IPS-NIHi7 (cell line): ENCODE measurements around the gene USP43.
"Not testable (repeated sequence)": the region's sequence is repeated elsewhere in the genome, so short reads cannot be mapped to it uniquely, and the experiment has no call there.

Experiments
- DNase-seq: peaks from one replicate; pipeline ENCODE4 v3.0.0; 2012; ENCODE audit warnings: mixed read lengths; ENCODE audit errors: extremely low spot score

The USP43 gene, protein sequence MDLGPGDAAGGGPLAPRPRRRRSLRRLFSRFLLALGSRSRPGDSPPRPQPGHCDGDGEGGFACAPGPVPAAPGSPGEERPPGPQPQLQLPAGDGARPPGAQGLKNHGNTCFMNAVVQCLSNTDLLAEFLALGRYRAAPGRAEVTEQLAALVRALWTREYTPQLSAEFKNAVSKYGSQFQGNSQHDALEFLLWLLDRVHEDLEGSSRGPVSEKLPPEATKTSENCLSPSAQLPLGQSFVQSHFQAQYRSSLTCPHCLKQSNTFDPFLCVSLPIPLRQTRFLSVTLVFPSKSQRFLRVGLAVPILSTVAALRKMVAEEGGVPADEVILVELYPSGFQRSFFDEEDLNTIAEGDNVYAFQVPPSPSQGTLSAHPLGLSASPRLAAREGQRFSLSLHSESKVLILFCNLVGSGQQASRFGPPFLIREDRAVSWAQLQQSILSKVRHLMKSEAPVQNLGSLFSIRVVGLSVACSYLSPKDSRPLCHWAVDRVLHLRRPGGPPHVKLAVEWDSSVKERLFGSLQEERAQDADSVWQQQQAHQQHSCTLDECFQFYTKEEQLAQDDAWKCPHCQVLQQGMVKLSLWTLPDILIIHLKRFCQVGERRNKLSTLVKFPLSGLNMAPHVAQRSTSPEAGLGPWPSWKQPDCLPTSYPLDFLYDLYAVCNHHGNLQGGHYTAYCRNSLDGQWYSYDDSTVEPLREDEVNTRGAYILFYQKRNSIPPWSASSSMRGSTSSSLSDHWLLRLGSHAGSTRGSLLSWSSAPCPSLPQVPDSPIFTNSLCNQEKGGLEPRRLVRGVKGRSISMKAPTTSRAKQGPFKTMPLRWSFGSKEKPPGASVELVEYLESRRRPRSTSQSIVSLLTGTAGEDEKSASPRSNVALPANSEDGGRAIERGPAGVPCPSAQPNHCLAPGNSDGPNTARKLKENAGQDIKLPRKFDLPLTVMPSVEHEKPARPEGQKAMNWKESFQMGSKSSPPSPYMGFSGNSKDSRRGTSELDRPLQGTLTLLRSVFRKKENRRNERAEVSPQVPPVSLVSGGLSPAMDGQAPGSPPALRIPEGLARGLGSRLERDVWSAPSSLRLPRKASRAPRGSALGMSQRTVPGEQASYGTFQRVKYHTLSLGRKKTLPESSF

DNA sequence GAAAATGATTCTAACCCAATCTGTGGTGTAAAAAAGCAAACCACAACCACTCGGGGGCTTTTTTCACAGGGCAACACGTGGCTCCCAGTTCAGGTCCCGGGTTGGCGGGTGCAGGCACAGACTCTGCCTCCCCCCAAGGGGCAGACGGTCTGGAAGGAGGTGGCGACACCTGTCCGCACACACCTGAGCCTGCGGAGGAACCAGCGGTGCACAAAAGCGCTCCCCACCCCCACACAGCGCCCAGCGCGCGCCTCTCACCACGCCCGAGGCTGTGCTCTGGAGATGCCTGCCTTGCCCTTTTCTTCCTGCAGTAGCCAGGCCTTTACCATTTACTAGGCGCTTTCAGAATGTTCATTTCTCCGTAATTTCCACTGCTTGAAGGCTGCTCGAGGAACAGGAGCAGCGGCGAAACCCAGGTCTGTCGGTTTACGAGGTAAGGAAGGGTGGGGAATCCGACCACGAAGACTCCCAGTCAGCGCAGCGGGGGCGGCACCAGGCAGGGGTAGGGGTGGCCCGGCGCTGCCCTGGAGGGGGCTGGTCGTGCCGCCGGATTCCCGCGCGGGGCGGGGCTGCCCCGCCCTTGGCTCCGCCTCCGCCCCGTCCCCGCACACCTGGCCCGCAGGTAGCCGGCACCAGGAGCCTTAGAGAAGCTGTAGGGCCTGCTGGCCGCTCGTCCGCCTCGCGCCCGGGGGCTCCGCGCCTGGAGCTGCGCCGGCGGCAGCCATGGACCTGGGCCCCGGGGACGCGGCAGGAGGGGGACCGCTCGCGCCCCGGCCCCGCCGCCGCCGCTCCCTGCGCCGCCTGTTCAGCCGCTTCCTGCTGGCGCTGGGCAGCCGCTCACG is at the start of gene USP43:
Gene USP43 (plus strand): TSS at position 608 of the 842 bp plus-strand sequence. CDS start 116 bp downstream, at position 724.
- DNase-seq, result peak; percentile 88

DNA sequence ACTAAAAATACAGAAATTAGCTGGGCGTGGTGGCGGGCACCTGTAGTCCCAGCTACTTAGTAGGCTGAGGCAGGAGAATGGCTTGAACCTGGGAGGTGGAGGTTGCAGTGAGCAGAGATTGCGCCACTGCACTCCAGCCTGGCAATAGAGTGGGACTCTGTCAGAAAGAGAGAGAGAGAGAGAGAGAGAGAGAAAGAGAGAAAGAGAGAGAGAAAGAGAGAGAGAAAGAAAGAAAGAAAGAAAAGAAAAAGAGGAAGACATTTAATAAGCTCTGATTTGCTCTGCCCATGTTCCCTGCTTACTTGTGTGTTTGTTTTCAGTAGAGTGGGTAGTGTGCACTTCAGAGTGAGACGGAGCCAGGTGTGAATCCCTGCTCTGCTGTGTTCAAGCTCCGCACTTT is 47.7 kb upstream of the USP43 start:
- DNase-seq, result not testable (repeated sequence)

DNA sequence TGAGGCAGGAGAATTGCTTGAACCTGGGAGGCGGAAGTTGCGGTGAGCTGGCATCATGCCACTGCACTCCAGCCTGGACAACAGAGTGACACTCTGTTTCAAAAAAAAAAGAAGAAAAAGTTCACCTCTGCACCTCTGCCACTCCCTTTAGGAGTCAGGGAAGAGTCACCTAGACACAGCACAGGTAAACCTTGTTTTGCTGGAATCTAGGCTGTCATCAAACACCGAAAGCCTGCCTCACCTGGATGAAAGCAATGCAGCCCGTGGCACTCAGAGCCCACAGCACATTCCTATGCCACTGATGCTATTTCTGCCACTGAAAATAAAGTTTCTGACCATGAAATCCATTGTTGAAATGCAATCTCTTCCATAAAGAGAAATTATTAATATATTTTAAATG is 46.7 kb upstream of the USP43 start:
- DNase-seq, result no peak

DNA sequence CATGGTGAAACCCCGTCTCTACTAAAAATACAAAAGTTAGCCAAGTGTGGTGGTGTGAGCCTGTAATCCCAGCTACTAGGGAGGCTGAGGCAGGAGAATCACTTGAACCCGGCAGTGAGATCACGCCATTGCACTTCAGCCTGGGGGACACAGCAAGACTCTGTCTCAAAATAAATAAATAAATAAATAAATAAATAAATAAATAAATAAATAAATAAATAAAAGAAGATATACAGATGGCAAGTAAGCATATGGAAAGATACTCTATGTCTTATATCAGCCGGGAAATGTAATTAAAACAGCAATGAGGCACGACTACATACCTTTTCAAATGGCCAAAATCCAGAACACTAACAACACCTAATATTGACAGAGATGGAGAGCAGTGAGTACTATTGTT is 40.7 kb upstream of the USP43 start:
- DNase-seq, result not testable (repeated sequence)

DNA sequence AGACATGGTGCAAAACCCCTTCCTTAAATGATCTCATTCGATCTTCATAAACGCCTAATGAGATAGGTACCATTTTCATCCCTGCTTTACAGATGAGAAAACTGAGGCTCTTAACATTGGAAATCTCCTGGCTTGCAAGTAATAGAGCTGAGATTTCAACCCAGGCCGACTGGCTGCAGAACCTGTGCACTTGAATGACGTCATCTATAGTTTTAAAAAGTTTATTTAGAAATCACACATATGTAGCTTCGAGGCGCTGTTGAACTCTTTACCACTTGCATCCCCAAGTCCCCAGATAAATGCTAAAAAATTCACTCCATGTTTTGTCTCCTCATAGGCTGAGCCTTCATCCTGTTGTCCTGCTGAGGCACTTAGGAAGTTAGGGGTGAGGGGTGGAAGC is 38.9 kb upstream of the USP43 start:
- DNase-seq, result no peak

DNA sequence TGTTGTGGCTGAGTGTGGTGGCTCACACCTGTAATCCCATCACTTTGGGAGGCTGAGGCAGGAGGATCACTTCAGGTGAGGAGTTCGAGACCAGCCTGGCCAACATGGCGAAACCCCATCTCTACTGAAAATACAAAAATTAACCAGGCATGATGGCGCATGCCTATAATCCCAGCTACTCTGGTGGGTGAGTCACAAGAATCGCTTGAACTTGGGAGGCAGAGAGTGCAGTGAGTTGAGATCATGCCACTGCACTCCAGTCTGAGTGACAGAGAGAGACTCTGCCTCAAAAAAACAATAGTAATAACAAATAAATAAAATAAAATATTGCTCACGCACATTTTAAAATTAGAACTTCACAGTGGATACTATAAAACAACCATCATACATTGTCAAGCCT is 38.3 kb upstream of the USP43 start:
- DNase-seq, result not testable (repeated sequence)

DNA sequence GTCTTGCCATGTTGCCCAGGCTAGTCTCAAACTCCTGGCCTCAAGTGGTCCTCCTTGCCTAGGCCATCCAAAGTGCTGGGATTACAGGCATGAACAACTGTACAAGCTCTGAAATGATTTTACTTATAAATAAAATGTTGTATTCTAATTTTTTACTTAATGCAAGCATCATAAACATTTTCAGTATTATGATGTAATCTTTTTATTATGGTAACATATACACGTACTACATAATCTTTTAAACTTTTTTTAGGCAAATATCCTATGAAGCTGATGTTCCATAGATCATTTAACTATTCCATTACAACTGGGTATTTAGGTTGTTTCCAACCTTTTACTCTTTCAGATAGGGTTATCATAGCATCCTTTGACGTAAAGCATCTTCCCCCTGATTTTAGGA is 33.8 kb upstream of the USP43 start:
- no peak for DNase-seq

DNA sequence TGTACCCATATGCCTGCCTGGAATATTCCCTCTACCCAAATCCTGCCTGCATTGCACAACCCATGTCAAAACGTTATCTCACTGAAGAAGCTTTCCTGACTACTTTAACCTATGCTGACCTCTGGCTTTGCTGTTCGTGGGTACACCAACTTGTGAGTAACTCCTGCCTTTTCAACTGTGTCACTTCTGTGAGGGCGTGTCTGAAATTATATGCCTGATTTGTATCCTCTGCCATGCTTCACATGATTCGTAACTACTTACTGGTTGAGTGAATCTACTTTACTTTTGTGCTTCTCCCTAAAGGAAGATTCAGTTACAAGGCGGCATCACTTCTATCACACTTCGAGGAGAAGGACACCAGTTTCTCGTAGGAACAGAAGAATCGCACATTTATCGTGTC is 33.3 kb upstream of the USP43 start:
- no peak for DNase-seq

DNA sequence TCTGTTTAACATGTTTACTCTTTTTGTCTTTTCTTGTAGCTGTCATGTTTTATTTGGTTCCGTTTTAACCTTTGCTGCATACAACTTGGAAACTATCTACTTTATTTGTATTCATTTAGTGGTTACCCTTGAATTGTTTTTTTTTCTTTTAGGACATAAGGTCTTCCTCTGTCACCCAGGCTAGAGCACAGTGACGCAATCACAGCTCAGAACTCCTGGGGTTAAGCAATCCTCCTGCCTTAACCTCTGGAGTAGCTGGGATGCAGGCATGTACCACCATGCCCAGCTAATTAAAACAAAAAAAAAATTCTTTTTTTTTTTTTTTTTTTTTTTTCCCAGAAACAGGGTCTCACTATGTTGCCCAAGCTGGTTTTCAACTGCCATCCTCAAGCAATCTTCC is 29.8 kb upstream of the USP43 start:
- no peak for DNase-seq

DNA sequence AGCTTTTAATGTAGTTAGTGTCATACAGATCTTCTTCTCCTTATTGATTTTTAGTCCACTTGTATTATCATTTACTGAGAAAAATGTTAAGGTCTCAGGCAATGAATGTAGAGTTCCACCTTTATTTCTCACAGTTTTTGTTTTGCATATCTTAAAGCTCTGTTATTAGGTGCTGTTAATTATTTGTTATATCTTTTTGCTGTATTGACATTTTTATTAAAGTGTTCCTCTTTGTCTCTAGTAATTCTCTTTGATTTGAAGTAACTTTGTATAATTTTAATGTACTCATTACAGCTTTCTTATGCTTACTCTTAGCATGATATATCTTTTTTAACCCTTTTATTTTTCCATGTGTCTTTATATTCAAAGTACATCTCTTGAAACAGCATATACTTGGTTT is 22.4 kb upstream of the USP43 start:
- DNase-seq, result no peak

DNA sequence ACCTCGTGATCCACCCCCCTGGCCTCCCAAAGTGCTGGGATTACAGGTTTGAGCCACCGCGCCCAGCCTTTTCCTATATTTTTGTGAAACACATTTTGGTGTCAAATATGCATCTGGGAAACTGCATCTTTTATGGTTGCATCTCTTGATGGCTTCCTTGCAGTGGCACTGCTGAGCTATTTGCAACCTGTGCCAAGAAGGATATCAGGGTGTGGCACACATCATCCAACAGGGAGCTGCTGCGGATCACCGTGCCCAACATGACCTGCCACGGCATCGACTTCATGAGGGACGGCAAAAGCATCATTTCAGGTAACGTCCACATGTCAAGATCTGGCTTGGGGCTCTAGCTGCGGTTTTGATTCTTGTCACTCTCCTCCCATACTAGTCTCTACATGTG is 16.8 kb upstream of the USP43 start:
- DNase-seq, result no peak

DNA sequence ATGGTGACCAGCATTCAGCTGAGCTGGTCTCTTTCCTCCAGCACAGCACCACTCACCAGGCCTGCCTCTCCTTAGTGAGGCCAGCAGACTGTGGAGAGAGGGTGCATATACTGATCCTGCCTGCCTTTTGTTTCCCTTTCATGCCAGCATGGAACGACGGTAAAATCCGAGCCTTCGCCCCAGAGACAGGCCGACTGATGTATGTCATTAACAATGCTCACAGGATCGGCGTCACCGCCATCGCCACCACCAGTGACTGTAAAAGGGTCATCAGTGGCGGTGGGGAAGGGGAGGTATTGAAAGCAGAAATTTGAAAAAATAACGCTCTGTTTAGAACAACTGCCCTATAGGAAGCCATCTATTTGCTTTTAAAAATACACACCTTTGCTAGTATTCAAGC is 12.6 kb upstream of the USP43 start:
- DNase-seq, result no peak

DNA sequence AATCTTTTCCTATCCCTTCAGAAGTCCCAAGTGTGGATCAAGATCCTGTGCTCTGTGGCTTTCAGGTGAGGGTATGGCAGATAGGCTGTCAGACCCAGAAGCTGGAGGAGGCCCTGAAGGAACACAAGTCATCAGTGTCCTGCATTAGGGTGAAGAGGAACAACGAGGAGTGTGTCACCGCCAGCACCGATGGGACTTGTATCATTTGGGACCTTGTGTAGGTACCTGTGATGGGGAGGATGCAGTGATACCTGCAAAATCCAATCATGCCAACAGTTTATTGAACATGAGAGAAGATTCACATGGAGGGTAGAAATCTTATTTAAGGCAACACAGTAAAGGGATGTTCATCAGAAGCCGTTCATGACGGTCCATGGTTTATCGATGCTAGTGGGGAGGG is 10.0 kb upstream of the USP43 start:
- no peak for DNase-seq

DNA sequence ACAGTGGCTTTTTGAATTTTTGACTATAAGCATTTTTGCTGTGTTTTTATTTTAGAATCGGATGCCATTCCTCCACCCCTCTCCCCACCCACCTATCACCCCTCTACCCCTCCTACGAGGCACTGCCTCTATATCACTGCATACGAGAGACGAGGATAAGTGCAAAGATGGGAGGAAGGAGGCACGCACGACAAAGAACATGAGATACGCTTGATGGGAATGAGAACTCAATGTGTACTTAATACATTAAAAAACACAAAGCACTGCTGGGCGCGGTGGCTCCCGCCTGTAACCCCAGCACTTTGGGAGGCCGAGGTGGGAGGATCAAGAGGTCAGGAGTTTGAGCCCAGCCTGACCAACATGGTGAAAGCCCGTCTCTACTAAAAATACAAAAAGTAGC is 8.8 kb upstream of the USP43 start:
- no peak for DNase-seq

DNA sequence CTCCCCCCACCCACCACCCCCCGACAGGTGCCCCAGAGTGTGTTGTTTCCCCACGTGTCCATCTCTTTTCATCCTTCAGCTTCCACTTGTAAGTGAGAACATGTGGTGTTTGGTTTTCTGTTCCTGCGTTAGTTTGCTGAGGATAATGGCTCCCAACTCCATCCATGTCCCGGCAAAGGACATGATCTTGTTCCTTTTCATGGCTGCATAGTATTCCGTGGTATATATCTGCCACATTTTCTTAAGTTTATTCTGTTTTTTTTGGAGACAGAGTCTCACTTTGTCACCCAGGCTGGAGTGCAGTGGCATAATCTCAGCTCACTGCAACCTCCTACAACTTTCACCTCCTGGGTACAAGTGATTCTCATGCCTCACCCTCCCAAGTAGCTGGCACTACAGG is 4.9 kb upstream of the USP43 start:
- not testable (repeated sequence) for DNase-seq

DNA sequence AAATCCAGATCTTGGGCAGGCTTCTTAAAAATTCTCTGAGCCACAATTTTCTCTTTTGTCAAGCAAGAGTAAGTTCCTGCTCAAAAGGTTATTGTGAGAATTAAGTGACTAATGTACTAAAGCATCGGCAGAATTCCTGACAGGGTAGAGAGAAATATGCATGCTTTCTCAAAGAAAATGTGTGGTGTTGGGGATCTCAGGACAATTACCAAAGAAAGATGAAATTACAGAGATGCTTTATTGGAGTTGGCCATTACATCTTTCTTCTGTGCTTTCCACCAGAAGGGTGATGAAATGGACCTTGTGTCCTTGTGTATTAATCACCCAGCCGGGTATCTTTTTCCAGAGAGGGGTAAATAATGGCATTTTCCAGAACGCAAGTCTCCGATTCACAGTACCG is 1.7 kb upstream of the USP43 start:
- DNase-seq, result no peak

DNA sequence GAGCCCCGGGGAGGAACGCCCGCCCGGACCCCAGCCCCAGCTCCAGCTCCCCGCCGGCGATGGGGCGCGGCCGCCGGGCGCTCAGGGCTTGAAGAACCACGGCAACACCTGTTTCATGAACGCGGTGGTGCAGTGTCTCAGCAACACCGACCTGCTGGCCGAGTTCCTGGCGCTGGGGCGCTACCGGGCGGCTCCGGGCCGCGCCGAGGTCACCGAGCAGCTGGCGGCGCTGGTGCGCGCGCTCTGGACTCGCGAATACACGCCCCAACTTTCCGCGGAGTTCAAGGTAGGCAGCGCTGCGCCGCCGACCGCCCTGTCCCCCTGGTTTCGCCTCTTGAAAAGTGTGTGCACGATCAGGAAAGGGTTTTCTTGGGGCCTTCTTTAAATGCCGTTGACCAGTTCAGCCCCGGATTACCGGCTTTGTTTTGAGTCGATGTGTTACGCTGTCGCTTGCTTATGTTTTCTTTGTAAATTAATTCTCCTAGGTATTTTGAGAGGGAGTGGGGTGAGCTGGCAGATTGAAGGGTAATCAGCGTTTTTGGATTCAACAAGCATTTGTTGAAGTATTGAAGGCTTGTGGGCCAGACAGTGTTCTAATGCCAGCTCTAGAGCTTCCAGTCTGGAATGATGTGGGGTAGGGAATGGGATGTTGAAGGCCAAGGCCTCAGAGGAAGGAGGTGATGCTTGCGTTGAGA is 681 bp downstream of the USP43 start:
- DNase-seq, result peak; percentile 56

DNA sequence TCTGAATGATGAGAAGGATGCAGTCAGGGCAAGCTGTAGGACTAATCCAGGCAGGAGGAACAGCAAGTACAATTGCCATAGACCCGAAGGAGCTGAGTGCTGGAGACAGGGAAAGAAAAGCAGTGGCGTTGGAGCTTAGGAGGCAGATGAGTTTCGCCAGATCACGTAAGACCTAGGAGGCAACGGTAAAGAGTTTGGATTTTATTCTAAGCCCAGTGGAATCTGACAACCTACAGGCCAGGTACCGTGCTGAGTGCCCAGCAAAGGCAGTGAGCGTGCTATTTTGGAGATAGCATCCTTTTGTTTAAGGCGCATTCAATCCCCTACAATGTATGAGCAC is 1.2 kb downstream of the USP43 start:
- DNase-seq, result no peak

DNA sequence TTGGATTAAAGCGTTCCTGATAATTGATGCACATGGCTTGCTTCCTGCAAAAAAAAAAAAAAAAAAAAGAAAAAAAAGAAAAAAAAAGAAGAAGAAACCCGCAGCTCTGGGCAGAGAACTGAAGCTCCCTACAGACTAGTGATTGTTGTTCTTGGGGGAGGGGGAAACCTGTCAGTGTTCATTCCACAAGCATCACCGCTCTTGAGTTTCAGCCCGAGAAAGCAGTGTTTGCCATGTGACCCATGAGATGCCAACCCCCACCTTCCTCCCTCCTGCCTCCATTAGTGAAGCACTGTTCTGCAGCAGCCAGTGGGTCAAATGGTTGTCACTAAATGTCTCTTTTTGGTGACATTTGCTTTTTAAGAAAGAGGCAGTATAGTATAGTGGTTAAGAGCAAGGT is 1.7 kb downstream of the USP43 start:
- peak; percentile 37 for DNase-seq

DNA sequence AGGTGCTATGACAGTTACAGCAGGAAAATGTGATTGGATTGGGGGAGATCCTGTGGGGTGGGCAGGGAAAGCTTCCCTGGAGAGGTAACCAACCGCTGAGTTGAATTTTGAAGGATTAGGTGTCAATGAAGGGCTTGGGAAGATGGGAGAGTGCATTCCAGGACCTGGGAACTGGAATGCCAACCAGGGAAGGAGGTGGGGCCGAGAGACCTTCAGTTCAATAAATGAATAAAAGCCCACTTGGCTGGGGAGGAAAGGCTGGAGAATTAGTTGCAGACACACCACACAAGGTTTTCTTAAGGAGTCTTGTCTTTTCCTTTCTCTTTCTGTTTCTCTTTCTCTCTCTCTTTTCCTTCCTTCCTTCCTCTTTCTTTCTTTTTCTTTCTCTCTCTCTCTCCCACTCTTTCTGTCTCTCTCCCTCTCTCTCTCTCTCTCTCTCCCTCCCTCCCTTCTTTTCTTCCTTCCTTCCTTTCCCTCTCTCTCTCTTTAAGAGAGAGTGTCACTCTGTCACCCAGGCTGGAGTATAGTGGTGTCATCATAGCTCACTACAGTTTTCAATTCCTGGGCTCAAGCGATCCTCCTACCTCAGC is 3.3 kb downstream of the USP43 start:
- peak; percentile 36 for DNase-seq
